DND-41 (cell line): ENCODE results near the gene U2AF2.

Experiments
- EZH2 ChIP-seq: IDR thresholded peaks from 3 replicates; pipeline ENCODE4 v1.6.1; 2012; ENCODE audit warnings: borderline replicate concordance, low read depth, mild to moderate bottlenecking, moderate library complexity, low read length, inconsistent platforms; ENCODE audit not compliant: severe bottlenecking
- TF ChIP-seq, protein P1 (sequence below): IDR thresholded peaks from 2 replicates; pipeline ENCODE4 v1.5.1; 2012; ENCODE audit warnings: borderline replicate concordance, low read length, moderate library complexity, mild to moderate bottlenecking; ENCODE audit not compliant: poor library complexity, severe bottlenecking; ENCODE audit errors: extremely low read depth

GRCh38 chr19:55636723-55637122 lies 18.1 kb upstream of the U2AF2 start:
- TF ChIP-seq, protein P1, sequence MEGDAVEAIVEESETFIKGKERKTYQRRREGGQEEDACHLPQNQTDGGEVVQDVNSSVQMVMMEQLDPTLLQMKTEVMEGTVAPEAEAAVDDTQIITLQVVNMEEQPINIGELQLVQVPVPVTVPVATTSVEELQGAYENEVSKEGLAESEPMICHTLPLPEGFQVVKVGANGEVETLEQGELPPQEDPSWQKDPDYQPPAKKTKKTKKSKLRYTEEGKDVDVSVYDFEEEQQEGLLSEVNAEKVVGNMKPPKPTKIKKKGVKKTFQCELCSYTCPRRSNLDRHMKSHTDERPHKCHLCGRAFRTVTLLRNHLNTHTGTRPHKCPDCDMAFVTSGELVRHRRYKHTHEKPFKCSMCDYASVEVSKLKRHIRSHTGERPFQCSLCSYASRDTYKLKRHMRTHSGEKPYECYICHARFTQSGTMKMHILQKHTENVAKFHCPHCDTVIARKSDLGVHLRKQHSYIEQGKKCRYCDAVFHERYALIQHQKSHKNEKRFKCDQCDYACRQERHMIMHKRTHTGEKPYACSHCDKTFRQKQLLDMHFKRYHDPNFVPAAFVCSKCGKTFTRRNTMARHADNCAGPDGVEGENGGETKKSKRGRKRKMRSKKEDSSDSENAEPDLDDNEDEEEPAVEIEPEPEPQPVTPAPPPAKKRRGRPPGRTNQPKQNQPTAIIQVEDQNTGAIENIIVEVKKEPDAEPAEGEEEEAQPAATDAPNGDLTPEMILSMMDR = no peak
- no peak for TF ChIP-seq EZH2
